GM13976 (cell line): ENCODE data around the gene F7.

Experiments
- DNase-seq: peaks from one replicate; pipeline ENCODE4 v3.0.0; 2012; ENCODE audit warnings: low spot score
- CTCF ChIP-seq: IDR thresholded peaks from 2 replicates; pipeline ENCODE4 v1.5.1; 2012; ENCODE audit warnings: borderline replicate concordance, mild to moderate bottlenecking; ENCODE audit not compliant: insufficient read depth; ENCODE audit errors: extremely low read depth, missing control alignments, control extremely low read depth
- in situ Hi-C: fragments of 300-500 bp; cut with MboI; formaldehyde crosslinking; loops from one replicate; pipeline ENCODE4 v1.12.0; 2022; ENCODE audit warnings: low sequenced_read_pairs, mixed read lengths, inconsistent platforms; ENCODE audit not compliant: unreplicated experiment

Gene F7

DNA sequence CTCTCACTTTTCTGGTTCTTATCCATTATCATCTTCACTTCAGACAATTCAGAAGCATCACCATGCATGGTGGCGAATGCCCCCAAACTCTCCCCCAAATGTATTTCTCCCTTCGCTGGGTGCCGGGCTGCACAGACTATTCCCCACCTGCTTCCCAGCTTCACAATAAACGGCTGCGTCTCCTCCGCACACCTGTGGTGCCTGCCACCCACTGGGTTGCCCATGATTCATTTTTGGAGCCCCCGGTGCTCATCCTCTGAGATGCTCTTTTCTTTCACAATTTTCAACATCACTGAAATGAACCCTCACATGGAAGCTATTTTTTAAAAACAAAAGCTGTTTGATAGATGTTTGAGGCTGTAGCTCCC lies 14.2 kb downstream of the F7 start:
- no peak for DNase-seq
- TF ChIP-seq CTCF, result no peak
- in situ Hi-C loops, result no loop called here

DNA sequence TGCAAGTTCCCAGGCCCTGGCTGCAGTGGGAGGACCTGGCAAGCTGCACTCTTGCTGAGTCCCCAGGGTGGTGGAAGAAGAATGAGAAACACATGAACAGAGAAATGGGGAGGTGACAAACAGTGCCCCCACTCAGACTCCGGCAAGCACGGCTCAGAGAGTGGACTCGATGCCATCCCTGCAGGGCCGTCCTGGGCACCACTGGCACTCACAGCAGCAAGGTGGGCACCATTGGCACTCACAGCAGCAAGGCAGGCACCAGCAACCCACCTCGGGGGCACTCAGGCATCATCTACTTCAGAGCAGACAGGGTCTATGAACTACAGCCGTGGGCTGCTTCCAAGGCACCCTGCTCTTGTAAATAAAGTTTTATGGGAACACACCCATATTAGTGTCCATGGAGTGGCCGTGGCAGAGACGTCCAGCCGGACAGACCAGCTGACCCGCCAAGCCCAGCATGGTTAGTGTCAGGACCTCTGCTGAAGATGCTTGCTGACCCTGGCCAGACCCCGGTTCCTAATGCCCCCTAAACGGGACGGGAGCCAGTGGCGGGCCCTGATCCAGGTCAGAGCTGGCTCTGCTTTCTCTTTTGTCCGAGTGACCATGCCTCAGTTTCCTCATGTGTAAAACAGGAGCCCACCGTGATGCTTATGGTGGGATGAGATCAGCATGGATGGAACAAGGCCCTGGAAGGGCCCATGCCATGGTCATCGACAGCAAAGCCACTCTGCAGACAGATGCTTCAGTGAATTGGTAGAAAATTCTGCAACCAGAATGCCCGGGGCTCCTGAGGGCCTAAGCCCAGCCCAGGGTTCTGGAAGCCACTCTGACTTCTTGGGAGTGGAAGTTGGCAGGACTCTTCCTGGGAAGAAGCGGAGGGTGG lies 14.9 kb downstream of the F7 start:
- no peak for DNase-seq
- no peak for TF ChIP-seq CTCF
- in situ Hi-C loops, result no loop called here

- no peak for DNase-seq
- no peak for TF ChIP-seq CTCF
- in situ Hi-C loops, result no loop called here
These were observed 15.8 kb downstream of the F7 start for GRCh38 chr13:113121183-113121927.

DNA sequence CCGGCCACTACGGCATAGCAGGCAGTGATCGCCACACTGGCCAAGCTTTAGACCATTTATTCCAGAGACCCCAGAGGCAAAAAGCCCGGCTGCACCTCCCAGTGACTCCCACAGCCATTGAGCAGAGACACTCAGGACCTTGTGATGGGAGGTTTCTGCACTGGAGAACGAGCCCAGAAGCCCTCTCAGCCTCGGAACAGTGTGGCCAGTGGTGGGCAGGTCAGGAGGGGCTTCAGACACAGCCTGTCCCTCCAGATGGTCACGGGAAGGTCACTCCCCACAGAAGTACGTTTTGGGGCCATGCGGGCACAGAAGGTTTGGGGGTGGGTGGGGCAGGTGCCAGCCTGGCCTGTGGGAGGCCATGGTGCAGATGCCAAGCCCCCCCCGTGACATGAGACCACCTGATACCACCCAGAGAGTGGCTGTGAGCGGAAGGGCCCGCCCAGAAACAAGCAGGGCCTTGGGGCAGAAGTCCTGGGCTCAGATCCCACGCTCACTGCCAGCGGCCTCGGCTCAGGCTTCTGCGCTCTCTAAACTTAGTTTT lies 16.4 kb downstream of the F7 start:
- no peak for DNase-seq
- no peak for TF ChIP-seq CTCF
- in situ Hi-C loops, result no loop called here

DNA sequence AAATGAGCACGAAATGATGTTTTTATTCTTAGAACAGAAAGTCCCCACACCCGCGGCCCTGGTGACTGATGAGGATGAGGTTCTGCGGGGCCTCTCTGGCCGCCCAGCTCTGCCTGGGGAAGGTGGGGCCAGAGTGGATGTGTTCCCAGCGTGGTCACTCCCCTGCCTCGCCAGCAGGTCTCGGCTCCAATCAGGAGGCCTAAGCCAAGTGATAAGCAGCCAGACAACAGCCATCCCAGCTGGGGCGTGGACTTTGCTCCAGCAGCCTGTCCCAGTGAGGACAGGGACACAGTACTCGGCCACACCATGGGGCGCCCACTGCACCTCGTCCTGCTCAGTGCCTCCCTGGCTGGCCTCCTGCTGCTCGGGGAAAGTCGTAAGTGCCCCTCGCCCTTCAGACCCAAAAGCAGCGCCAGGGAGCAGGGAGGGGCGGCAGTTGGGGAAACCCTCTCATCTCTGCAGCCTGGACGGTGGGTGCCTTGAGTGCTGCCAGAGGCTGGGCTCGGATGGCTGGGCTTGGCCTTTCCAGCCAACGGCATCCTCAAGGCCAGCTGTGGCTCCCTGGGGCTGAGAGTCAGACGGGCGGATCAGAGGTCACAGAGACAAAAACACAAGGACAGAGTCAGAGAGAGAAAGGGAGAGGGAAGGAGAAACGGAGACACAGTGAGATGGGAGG lies 17.1 kb downstream of the F7 start, which contains the start of gene F10:
Gene F10, plus strand, starts transcription at position 250 of the 676 bp plus-strand sequence. Its CDS starts 57 bp downstream, at position 307.
- no peak for DNase-seq
- in situ Hi-C loops, result no loop called here
- no peak for TF ChIP-seq CTCF

DNA sequence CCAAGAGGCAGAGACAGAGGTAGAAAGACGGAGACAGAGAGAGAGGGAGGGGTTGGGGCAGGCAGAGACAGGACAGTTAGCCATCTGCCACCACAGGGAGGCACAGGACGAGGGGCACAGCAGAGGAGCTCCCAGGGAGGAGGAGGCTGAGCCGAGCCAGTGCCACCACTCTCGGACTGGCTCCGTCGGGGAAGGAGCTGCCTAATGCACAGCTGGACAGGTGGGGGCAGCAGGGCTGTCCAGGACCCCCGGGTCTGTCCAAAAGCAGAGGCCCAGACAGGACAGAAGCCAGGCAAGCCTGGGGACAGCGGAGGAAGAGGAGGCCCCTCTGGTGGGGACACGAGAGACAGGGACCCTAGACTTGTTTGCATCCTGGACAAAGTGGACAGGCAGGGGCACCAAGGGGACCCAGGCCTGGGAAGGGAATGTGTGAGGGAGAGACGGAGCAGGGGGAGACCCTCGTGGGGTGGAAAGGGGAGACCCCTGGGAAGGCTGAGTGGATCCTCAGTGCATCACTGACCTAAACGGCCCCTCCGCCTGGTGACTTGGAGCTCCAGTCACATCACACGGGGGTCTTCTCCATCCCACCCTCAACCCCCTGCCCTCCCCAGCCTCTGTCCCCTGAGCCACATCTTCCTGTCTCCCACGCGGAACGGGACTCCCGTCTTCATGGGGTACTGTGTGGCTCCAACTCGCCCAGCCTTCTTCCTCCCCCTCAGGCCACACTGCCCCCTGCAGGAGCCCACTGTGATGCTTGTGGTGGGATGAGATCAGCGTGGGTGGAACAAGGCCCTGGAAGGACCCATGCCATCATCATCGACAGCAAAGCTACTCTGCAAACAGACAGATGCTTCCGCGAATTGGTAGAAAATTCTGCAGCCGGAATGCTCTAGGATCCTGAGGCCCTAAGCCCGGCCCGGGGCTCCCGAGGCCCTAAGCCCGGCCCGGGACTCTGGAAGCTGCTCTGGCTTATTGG lies 17.9 kb downstream of the F7 start:
- DNase-seq, result no peak
- no peak for TF ChIP-seq CTCF
- in situ Hi-C loops, result no loop called here
